ENCODE measurements around the gene SMTN.
"Not testable (repeated sequence)": the region's sequence is repeated elsewhere in the genome, so short reads cannot be mapped to it uniquely, and the experiment has no call there.

SMTN gene

GRCh38 chr22:31091106-31091975 lies 10.2 kb downstream of the SMTN start:
- no peak for DNase-seq

DNA sequence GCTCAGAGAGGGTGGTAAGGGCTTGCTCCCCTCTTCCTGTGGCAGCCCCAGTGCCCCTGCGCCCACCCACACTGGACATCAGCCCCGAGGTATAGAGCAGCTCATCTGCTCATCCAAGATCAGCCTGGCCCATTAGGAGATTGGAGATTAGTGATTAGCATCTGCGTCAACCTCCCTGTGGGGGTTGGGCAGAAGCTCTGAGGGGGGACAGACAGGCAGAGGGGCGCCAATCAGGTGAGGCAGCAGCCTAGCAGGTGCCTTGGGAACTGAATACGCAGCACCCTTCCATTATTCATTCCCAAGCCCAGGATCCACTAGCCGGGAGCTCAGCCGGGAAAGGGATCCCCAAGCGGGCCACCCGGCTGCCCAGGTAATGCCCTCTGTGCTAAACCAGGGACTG lies 11.0 kb downstream of the SMTN start:
- no peak for DNase-seq

- no peak for DNase-seq
Measured at GRCh38 chr22:31093086-31093850, 12.2 kb downstream of the SMTN start.

- DNase-seq = no peak
Measured at GRCh38 chr22:31094021-31094551, 13.0 kb downstream of the SMTN start.

GRCh38 chr22:31094741-31095140 lies 13.6 kb downstream of the SMTN start:
- DNase-seq = no peak

DNA sequence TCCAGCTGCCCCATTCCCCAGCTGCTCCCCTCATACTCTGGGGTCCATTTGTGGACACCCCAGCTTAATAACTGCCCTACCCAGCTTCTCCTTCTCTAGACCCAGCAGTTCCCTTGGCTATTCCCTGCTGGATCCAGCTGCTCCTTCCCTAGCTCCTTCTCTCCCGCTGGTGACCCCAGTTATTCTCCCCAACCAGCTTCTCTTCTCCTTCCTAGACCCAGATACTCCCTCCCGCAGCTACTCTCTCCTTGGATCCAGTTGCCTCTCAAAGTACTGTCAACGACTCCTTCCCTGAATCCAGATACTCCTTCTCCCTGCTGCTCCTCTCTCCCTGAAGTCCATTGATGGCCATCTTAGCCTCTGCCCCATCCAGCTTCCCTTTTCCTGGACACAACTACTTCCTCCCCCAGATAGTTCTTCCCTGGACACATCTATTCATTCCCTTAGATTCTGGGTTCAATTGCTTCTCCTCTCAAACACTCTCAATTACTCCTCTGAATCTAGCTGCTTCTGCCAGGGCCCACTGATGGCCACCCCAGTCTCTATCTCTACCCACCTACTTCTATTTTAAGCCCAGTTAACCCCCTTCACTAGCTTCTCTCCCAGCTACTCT lies 14.6 kb downstream of the SMTN start:
- DNase-seq = no peak

- DNase-seq = no peak
Measured at GRCh38 chr22:31096657-31097279, 15.7 kb downstream of the SMTN start.

DNA sequence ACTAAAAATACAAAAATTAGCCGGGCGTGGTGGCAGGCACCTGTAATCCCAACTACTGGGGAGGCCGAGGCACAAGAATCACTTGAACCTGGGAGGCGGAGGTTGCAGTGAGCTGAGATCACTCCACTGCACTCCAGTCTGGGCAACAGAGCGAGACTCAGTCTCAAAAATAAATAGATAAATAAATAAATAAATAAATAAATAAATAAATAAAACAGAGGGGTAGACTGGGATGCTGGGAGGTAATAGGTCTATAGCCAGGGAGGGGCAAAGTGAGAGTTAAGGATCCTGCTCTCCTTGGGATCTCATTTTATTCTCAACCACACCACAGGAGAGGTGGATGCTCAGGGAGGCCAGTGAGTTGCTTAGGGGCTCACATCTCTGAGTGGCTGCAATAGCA lies 16.4 kb downstream of the SMTN start:
- DNase-seq = not testable (repeated sequence)

GRCh38 chr22:31097941-31098631 lies 17.0 kb downstream of the SMTN start:
- DNase-seq = no peak

- no peak for DNase-seq
Measured at GRCh38 chr22:31098632-31099110, 17.6 kb downstream of the SMTN start.

DNA sequence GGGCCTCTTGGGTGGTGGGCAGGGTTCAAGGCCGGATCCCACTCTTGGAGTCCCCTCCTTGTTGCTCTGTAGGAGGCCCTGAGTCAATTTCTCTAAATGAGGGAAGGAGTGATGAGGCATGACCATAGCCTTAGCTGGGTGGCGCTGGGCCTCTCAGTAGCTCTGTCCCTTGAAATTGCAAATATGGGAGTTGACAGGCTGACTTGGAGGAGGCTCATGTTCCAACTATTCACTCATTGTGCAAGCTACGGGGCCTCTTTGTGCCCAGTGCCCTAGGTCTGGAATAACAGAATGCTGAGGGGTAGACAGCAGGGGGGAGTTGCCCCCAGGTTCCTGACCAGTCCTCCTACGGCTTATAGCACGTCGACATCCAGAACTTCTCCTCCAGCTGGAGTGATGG lies 18.3 kb downstream of the SMTN start:
- DNase-seq = no peak

DNA sequence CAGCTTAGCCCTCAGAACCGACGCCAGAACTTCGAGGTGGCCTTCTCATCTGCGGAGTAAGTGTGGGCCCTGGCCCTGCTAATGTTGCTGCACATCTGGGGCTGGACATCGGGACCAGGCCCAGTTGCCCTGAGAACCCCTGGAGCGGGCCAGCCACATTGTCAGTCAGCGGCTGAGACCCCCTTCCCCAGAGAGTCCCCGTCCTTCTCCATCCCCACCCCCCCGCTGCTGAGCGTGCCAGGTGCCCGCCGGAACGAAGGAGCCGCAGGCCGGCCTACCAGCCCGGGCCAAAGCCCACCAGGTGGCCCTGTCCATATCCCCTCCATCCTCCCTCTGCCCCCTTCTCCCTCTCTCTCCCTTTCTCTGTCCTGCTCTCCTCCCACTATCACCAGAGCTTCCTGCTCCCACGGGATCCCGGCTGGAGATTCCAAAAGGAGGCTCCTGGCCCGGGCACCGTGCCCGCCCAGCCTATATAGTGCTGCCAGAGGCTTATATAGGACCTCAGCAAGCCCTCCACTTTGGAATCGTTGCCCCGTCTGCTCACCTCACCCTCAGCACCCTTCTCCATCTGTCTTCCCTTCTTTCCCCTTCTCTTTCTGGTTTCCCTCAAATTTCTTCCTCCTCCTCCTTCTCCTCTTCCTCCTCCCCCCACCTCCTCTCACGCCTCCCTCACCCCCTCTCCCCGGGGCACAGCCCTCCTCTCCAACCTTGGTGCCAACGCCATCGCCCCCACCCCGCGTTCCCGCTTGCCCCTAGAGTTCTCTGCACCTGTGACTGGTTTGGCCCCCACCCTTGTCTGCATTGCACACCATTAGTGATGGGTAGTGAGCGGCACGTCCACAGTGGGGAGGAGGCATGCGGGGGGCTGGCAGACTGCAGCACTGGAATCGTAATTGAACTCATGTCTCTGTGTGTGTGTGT lies 19.0 kb downstream of the SMTN start:
- DNase-seq = no peak

- DNase-seq = no peak
Measured at GRCh38 chr22:31100762-31101525, 19.8 kb downstream of the SMTN start.

DNA sequence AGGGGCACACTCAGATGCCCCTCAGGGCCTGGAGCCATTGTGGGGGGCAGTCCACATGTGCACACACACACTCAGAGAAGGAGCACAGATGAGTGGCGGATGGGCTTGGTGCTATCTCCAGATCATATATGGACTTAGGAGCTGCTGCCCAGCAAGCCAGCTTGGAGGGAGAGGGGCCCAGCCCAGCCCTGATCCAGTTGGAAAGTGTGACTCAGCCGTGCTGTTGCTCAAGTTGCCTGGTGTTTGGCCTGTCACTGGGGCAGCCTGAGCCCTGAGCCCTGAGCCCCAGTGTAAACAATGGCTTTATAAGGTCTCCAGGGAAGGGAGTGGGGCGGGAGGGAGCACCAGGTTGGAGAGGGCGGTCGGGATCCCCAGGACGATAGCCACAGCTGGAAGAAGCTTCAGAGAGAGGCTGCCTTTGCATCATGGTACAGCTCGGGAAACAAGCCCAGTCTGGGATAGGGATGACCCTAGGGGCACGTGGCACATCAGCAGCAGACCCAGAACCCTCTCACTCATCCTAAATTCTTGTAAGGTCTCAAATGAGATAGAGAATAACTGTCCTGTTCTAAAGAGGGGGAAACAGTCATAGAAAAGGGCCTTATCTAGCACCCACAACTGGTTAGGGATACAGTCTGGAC lies 21.4 kb downstream of the SMTN start:
- DNase-seq = no peak

- no peak for DNase-seq
Measured at GRCh38 chr22:31103111-31103510, 22.0 kb downstream of the SMTN start.

- DNase-seq = no peak
Measured at GRCh38 chr22:31103899-31104694, 23.0 kb downstream of the SMTN start.

GRCh38 chr22:31104869-31105268 lies 23.8 kb downstream of the SMTN start:
- no peak for DNase-seq

GRCh38 chr22:31105282-31105929 lies 24.3 kb downstream of the SMTN start:
- no peak for DNase-seq

All from activated naive CD4-positive, alpha-beta T cell treated with anti-CD3 and anti-CD28 coated beads, Interleukin-2, amount 50 U/mL, for 16 hours (primary cell).